ENCODE results near the gene LAMA4. TPM values are rescaled to one million over a fixed set of nuclear protein-coding genes. Genes with fewer than 3 reads are reported as not detected.

The LAMA4 gene
- total RNA-seq, 2 experiments from 2014 or later = not detected

DNA sequence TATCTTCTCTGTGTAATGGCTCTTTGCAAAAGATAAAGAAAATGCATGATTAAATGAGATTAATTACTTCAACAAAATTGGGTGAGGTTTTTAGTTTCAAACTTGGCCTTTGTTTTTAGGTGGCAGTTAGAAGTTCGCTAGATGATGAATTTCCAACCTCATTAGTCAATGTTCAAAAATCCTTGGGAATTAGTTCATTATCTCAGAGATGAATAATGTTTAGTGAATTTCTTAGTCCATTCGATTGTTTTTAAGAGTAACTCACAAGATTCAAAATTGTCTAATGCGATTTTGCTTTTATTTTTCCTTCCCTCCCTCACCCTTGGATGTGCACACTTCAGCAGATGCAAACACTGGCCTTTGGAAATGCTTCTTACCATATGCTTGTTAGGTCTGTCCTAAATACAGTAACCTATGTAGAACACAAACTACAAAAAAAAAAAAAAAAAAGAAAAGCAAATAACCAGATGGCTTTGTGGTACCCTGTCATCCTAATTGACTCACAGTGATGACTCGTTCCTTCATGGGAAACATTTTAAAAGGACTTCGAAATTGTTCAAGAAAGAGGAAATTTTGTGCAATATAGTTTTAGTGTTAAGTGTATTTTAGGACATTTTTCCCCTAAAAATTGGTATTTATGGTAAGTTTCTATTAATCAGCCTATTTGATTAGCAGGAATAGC lies 100.3 kb downstream of the LAMA4 start:
- H3K9me3 Mint-ChIP-seq (ENCODE audit: low read depth) = no peaks in the 10 kb centered on the region
- no peak overlapping the region for H3K27ac Mint-ChIP-seq
- DNase-seq = no peak
- peaks cover 38% of the 10 kb centered on the region for H3K27me3 Mint-ChIP-seq
- H3K4me3 Mint-ChIP-seq = no peak overlapping the region
- ATAC-seq = no peak
- CTCF ChIA-PET = interaction anchor here (0.7 to 2.0 kb wide), 3 partner anchors 9 to 152 kb away, joined by 3 to 10 read pairs (median 4); partner anchors contain the start of genes FAM229B and TUBE1
- peaks cover 19% of the 10 kb centered on the region for H3K4me1 Mint-ChIP-seq
- H3K36me3 Mint-ChIP-seq = no peaks in the 10 kb centered on the region

DNA sequence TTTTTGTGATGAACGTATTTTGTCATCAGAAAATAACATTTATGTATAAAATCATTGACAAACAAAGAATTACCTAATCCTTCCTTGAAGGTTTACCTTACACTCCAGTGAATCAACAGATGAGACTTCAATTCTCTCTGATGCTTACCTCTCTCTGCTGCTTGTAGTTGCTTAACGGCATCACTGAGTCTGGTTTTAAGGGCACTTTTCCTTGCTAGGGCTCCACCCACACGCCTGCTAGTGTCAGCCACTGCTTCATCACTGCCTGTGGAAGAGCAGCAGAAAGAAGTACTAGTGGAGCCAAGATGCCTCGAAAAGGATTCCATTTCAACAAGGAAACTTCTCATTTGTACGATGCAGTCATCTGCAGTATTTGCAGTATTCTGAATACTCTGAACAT lies 104.0 kb downstream of the LAMA4 start:
- Mint-ChIP-seq H3K27ac (no peak overlapping the region), H3K4me3 (no peak overlapping the region), H3K27me3 (peaks cover 32% of the 10 kb centered on the region), H3K9me3 (ENCODE audit: low read depth) (no peaks in the 10 kb centered on the region), H3K4me1 (peaks cover 12% of the 10 kb centered on the region), H3K36me3 (no peaks in the 10 kb centered on the region)
- DNase-seq = no peak
- no peak for ATAC-seq
- CTCF ChIA-PET = interaction anchor here (1.1 kb wide), 1 partner anchor 12 kb away, joined by 6 read pairs; no protein-coding TSS in a partner anchor

DNA sequence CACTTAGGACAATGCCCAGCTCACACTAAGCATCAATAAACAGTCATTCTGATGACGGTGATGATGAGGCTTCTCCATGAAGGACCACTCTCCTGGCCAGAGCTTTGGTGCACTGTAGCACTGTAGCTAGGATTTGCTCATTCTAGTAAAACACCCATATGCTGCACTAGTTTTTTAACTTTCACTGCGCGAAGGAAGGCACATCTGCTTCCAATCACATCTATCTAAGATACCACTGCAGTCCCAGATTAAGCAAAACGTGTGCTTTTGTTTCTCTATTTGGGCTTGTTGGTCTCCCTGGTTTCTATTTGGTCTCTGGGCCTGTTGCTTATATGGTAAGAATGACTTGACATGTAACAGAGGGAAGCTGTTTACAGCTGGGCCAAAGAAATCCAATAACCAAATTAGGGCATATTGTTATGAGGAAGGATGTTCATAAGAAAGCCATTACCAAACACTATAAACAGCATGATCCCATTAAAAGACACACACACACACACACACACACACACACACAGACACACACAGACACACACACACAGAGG lies 104.6 kb downstream of the LAMA4 start:
- ATAC-seq (no peak), DNase-seq (no peak)
- Mint-ChIP-seq H3K27ac (no peak overlapping the region), H3K9me3 (ENCODE audit: low read depth) (no peaks in the 10 kb centered on the region), H3K36me3 (no peaks in the 10 kb centered on the region), H3K27me3 (peaks cover 32% of the 10 kb centered on the region), H3K4me1 (peaks cover 9% of the 10 kb centered on the region), H3K4me3 (no peak overlapping the region)
- CTCF ChIA-PET = no interaction called here

DNA sequence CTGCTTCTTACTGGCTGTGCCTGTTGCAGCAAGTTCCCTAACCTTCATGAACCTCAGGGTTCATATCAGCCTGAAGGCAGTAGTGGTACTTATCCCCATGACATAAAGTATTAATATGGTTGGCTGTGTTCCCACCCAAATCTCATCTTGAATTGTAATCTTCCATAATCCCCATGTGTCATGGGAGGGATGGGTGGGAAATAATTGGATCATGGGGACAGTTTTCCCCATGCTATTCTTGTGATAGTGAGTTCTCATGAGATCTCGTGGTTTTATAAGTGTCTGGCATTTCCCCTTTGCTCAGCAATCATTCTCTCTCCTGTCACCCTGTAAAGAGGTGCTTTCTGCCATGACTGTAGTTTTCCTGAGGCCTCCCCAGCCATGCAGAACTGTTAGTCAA lies 105.1 kb downstream of the LAMA4 start:
- H3K4me1 Mint-ChIP-seq = peaks cover 4% of the 10 kb centered on the region
- H3K4me3 Mint-ChIP-seq = no peak overlapping the region
- DNase-seq (no peak), ATAC-seq (no peak)
- H3K27ac Mint-ChIP-seq = no peak overlapping the region
- H3K9me3 Mint-ChIP-seq (ENCODE audit: low read depth) = no peaks in the 10 kb centered on the region
- peaks cover 29% of the 10 kb centered on the region for H3K27me3 Mint-ChIP-seq
- CTCF ChIA-PET = no interaction called here
- H3K36me3 Mint-ChIP-seq = no peaks in the 10 kb centered on the region

DNA sequence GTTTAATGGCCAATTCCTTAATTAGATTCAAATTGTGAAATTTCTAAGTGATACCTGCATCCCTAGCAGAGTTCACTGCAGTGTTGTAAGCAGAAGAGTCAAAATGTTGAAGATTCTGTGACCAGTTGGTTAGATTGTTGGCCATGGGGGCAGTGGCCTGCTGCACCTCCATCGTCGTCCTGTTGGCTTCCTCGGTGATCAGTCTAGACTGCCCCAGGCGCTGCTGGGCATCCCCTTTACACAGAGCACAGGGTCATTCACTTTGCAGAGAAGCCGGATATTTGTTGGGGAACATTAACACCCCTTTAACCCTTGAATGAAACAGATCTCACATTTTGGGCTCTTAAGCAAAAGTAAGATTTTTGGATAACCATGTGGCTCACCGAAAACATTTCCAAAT lies 106.3 kb downstream of the LAMA4 start:
- no peak for ATAC-seq

DNA sequence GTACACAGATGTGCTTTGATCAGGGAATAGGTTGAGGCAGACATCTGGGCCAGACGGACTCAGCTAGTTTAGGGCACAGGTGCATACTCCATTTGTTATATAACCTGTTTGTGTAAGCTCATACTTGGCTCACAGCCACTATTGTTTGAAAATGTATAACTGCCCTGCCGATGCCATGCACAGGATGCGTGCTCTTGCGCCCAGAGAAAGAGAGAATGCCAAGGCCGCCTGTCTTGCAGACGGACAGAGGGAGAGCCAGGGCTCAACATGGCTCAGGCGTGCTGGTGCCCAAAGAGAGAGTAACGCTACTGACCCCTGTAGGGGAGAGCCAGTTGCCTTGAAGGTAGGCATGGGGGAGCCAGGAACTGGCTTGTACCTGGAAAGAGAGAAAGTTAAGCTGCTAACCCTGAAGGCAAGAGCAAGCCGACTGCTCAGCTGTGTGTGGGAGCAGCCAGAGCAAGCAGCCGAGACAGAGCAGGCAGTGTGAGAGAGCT lies 109.2 kb downstream of the LAMA4 start:
- Mint-ChIP-seq H3K27ac (no peak overlapping the region), H3K9me3 (ENCODE audit: low read depth) (no peaks in the 10 kb centered on the region), H3K36me3 (no peaks in the 10 kb centered on the region), H3K27me3 (peaks cover 21% of the 10 kb centered on the region), H3K4me1 (no peaks in the 10 kb centered on the region), H3K4me3 (no peak overlapping the region)
- ATAC-seq (no peak), DNase-seq (no peak)
- CTCF ChIA-PET = interaction anchor here (1.3 kb wide), 1 partner anchor 17 kb away, joined by 4 read pairs; no protein-coding TSS in a partner anchor

More for the DNA sequence above, 106.3 kb downstream of the LAMA4 start:
- no peak for DNase-seq
- CTCF ChIA-PET = no interaction called here
- Mint-ChIP-seq H3K27ac (no peak overlapping the region), H3K9me3 (ENCODE audit: low read depth) (no peaks in the 10 kb centered on the region), H3K4me3 (no peak overlapping the region), H3K27me3 (peaks cover 27% of the 10 kb centered on the region), H3K4me1 (no peaks in the 10 kb centered on the region), H3K36me3 (no peaks in the 10 kb centered on the region)

DNA sequence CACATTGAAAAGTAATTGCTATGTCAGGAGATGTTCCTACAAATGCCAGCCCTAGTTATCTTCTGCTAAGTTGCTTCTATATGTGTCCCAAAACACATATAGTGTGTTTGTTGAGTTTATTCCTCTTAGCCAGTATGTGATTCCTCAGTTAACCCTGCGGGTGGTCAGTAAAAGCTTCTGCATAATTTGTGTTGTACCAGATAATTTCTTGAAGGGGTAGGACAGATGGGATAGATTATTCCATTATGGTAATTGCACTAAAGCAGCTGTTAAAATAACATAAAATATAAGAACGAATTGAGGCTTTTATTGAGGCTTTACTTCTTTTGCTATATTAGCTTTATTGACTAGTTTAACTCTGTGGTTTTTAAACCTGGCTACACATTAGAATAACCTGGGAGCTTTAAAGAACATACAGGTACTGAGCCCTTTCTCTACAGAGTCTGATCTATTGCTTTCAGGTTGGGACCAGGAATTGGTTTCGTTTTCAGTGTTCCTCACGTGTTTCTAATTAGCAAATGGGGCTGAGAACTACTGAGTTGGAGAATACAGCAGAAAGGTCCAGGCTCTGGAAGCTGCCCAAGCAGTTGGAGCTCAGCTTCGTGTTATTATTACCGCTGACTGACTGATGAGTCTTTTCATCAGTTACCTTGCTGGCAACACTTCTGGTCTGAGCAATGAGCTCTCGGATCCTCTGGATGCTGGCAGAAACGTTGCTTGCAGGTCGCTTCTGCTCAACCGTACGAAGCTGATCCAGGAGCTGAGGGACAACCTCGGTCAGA lies 110.0 kb downstream of the LAMA4 start:
- peaks cover 24% of the 10 kb centered on the region for H3K27me3 Mint-ChIP-seq
- no peaks in the 10 kb centered on the region for H3K9me3 Mint-ChIP-seq (ENCODE audit: low read depth)
- H3K4me3 Mint-ChIP-seq = no peak overlapping the region
- no peak for DNase-seq
- CTCF ChIA-PET = interaction anchor here (0.9 to 1.3 kb wide), 3 partner anchors 18 to 33 kb away, joined by 3 to 4 read pairs (median 3); no protein-coding TSS in a partner anchor
- no peaks in the 10 kb centered on the region for H3K36me3 Mint-ChIP-seq
- ATAC-seq = no peak
- no peaks in the 10 kb centered on the region for H3K4me1 Mint-ChIP-seq
- no peak overlapping the region for H3K27ac Mint-ChIP-seq

DNA sequence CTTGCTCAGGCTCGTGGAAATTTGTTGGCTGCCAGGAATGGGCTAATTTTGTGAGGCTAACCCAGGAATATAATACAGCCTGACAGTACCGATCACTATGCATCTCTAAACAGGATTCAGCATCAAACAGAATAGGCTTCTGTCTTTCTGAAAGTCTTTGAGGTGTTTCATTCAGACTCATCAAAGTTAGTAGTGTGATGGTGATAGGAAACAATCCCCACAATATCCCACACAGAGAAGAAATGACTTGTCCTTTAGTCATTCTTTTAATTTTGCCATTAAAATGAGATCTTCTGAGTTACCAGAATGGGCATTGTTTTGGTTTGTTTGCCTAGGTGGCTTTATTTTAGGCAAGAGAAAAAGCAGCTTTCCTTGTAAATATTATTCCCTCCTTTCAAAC lies 112.7 kb downstream of the LAMA4 start:
- DNase-seq (no peak), ATAC-seq (no peak)
- no peak overlapping the region for H3K27ac Mint-ChIP-seq
- peaks cover 19% of the 10 kb centered on the region for H3K27me3 Mint-ChIP-seq
- CTCF ChIA-PET = no interaction called here
- no peak overlapping the region for H3K4me3 Mint-ChIP-seq
- H3K9me3 Mint-ChIP-seq (ENCODE audit: low read depth) = no peaks in the 10 kb centered on the region
- no peaks in the 10 kb centered on the region for H3K4me1 Mint-ChIP-seq
- H3K36me3 Mint-ChIP-seq = no peaks in the 10 kb centered on the region

DNA sequence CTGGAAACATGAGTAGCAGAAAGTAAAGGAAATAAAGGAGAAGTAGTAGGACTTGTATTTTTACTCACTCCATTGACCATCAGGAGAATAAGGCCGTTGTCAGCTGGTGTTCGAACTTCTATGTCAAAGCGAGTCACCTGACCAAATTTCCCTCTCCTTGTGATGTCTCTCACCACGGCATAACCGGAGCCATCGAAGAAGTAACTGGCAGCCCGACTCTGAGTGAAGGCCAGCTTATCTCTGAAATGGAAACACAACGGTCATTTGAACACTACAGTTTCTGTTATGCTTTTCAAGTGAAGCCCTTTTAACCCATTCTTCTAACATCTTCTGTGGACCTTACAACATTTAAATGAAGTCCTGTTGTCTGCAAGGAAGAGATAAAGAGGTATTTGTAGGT lies 115.3 kb downstream of the LAMA4 start:
- Mint-ChIP-seq H3K27me3 (peaks cover 27% of the 10 kb centered on the region), H3K36me3 (no peaks in the 10 kb centered on the region), H3K9me3 (ENCODE audit: low read depth) (no peaks in the 10 kb centered on the region), H3K4me1 (no peaks in the 10 kb centered on the region), H3K4me3 (no peak overlapping the region), H3K27ac (no peak overlapping the region)
- DNase-seq = no peak
- no peak for ATAC-seq
- CTCF ChIA-PET = no interaction called here

DNA sequence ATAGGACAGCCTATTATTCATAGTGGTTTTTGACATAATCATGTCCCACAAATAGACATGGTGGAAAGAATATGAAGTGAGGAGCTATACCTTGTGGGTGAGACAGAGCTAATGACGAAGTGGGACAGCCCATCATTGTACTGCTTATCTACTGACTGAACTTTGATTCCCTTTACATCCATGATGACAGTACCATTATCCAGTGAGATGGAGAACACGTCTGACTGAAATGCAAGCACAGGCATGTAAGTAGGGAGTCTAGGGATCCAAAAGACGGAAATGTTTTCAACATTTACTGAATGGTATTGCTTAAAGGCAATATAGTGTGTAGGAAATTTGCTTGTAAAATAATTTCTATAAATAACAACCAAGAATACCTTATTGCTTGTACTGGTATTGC lies 123.5 kb downstream of the LAMA4 start:
- CTCF ChIA-PET = no interaction called here
- H3K27ac Mint-ChIP-seq = no peak overlapping the region
- H3K27me3 Mint-ChIP-seq = peaks cover 44% of the 10 kb centered on the region
- H3K4me3 Mint-ChIP-seq = no peak overlapping the region
- DNase-seq (no peak), ATAC-seq (no peak)
- H3K4me1 Mint-ChIP-seq = no peaks in the 10 kb centered on the region
- no peaks in the 10 kb centered on the region for H3K36me3 Mint-ChIP-seq
- H3K9me3 Mint-ChIP-seq (ENCODE audit: low read depth) = no peaks in the 10 kb centered on the region

DNA sequence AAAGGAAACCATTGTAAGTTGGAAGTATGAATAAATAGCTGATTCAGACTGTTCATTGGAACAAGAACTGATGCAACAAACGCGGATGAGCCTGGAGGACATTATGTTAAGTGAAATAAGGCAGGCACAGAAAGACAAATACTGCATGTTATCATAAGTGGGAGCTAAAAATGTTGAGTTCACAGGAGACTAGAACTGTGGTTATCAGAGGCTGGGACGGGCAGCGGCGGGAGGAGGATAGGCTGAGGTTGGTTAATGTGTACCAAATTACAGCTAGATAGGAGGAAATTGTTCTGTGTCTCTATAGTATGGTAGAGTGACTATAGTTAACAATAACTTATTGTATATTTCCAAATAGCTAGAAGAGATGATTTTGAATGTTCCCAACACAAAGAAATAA lies 126.2 kb downstream of the LAMA4 start:
- Mint-ChIP-seq H3K27me3 (peaks cover 40% of the 10 kb centered on the region), H3K27ac (no peak overlapping the region), H3K9me3 (ENCODE audit: low read depth) (no peaks in the 10 kb centered on the region), H3K4me3 (no peak overlapping the region), H3K36me3 (no peaks in the 10 kb centered on the region), H3K4me1 (no peaks in the 10 kb centered on the region)
- DNase-seq = no peak
- CTCF ChIA-PET = no interaction called here
- no peak for ATAC-seq

DNA sequence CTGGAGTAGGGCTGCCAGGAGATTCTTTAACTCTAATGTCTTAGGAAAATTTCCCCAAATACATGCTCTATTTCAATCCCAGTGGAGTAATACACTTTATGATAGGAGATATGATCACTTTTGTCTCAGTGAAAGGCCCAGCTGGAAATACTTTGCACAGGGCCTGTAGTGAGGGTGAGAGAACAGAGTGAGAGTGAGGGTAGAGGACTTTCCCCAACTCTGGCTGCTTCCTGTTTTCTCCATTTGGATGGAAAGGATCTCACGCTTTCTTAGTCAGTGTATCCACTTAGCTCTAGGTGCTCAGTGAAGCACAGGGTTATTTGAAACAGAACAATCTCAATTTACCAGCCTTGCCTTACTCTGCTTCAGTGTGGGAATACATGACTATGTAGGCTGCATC lies 130.4 kb downstream of the LAMA4 start:
- Mint-ChIP-seq H3K4me3 (no peak overlapping the region), H3K36me3 (no peaks in the 10 kb centered on the region), H3K9me3 (ENCODE audit: low read depth) (no peaks in the 10 kb centered on the region), H3K27ac (no peak overlapping the region), H3K4me1 (peaks cover under 1% of the 10 kb centered on the region), H3K27me3 (peaks cover 17% of the 10 kb centered on the region)
- DNase-seq (no peak), ATAC-seq (no peak)
- CTCF ChIA-PET = interaction anchor here (1.0 kb wide), 1 partner anchor 37 kb away, joined by 5 read pairs; the partner anchor contains the start of genes FAM229B and TUBE1

DNA sequence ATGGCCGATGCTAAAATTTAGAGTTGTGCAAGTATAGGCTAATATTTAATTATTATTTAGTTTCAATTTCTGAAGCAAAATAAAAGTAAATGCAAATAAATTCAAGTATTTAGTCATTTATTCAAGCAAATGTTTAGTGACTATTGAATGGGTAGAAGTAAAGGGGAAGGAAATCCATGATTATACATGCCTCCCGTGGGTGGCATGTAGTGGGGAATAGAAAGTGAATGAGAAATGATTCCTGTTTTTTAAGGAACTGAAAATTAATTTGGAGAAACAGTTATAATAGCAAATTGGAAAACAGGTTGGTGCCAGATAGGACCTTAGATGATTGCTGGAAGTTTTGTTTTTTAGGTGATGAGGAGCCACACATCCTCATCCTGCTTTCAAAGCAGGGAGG lies 131.6 kb downstream of the LAMA4 start:
- CTCF ChIA-PET = no interaction called here
- Mint-ChIP-seq H3K36me3 (no peaks in the 10 kb centered on the region), H3K27me3 (peaks cover 12% of the 10 kb centered on the region), H3K4me3 (no peak overlapping the region), H3K9me3 (ENCODE audit: low read depth) (no peaks in the 10 kb centered on the region), H3K4me1 (peaks cover 9% of the 10 kb centered on the region), H3K27ac (no peak overlapping the region)
- ATAC-seq (no peak), DNase-seq (no peak)
